K562 (cell line): ENCODE results near the gene HSF4. TPM values are rescaled to one million over a fixed set of nuclear protein-coding genes. Genes with fewer than 3 reads are reported as not detected.

Source experiments
- BCL6 ChIP-seq: fragments of 250-450 bp; sonication (Bioruptor Pico); IDR thresholded peaks from 2 replicates; pipeline ENCODE4 v1.4.0; 2020
- ESRRA ChIP-seq: fragments of 450-650 bp; IDR thresholded peaks from 2 replicates; pipeline ENCODE4 v1.6.1; 2014; ENCODE audit warnings: low read depth, mild to moderate bottlenecking, moderate library complexity, borderline replicate concordance
- ETV6 ChIP-seq, 3 experiments: fragments of 150-350 bp in 1 of 3; sonication (generic) in 1 of 3; formaldehyde crosslinking in 1 of 3; IDR thresholded peaks; 2 replicates each; pipeline versions ENCODE4 v1.6.1 to v1.8.0; 2014 to 2022; ENCODE audit warnings: borderline replicate concordance in 2 of 3, low read depth in 2 of 3, antibody characterized with exemption in 1 of 3, low read length in 1 of 3, mild to moderate bottlenecking in 1 of 3, missing genetic modification reagents in 1 of 3
- HDAC1 ChIP-seq, 2 experiments: fragments of 450-650 bp; IDR thresholded peaks; 2 replicates each; pipeline ENCODE4 v1.6.1; 2016 to 2017; ENCODE audit warnings: inconsistent platforms in 1 of 2, mild to moderate bottlenecking in 1 of 2, moderate library complexity in 1 of 2
- MYC ChIP-seq, 2 experiments: fragments of 250-450 bp in 1 of 2; sonication (Bioruptor Pico) in 1 of 2; IDR thresholded peaks; 2 replicates each; pipeline versions ENCODE4 v1.5.1 to v1.6.1; 2012 to 2021; ENCODE audit warnings: low read depth in 2 of 2, borderline replicate concordance in 1 of 2, improper control_type of control experiment in 1 of 2, low read length in 1 of 2, mild to moderate bottlenecking in 1 of 2, moderate library complexity in 1 of 2
- NBN ChIP-seq: fragments of 450-650 bp; IDR thresholded peaks from 2 replicates; pipeline ENCODE4 v1.6.1; 2016; ENCODE audit warnings: low read depth, mild to moderate bottlenecking
- POLR2G ChIP-seq: fragments of 200-400 bp; formaldehyde crosslinking; IDR thresholded peaks from 2 replicates; pipeline ENCODE4 v1.6.1; 2017; ENCODE audit warnings: low read depth, mild to moderate bottlenecking, antibody characterized with exemption, low read length, moderate library complexity
- PTBP1 ChIP-seq: fragments of 200-400 bp; formaldehyde crosslinking; IDR thresholded peaks from 2 replicates; pipeline ENCODE4 v1.6.1; 2017; ENCODE audit warnings: low read depth, low read length
- RAD51 ChIP-seq: fragments of 450-650 bp; IDR thresholded peaks from 2 replicates; pipeline ENCODE4 v1.7.1; 2016; ENCODE audit warnings: low read depth, mild to moderate bottlenecking, borderline replicate concordance
- RNF219 ChIP-seq: fragments of 250-450 bp; sonication (Bioruptor Pico); IDR thresholded peaks from 2 replicates; pipeline ENCODE4 v1.5.0; 2022; ENCODE audit warnings: mild to moderate bottlenecking
- SIN3B ChIP-seq: fragments of 450-650 bp; IDR thresholded peaks from 2 replicates; pipeline ENCODE4 v1.6.1; 2017; ENCODE audit warnings: low read depth, mild to moderate bottlenecking, moderate library complexity
- SNIP1 ChIP-seq: fragments of 450-650 bp; IDR thresholded peaks from 2 replicates; pipeline ENCODE4 v1.7.1; 2017; ENCODE audit warnings: low read depth, mild to moderate bottlenecking
- TRIM25 ChIP-seq: fragments of 450-650 bp; IDR thresholded peaks from 2 replicates; pipeline ENCODE4 v1.7.0; 2016; ENCODE audit warnings: borderline replicate concordance
- USF1 ChIP-seq: sonication (generic); formaldehyde crosslinking; IDR thresholded peaks from 2 replicates; pipeline ENCODE4 v1.9.0; 2022; ENCODE audit warnings: mild to moderate bottlenecking, missing genetic modification reagents
- ZBTB5 ChIP-seq: fragments of 450-650 bp; IDR thresholded peaks from 2 replicates; pipeline ENCODE4 v1.6.1; 2017; ENCODE audit warnings: antibody characterized with exemption
- ZC3H11A ChIP-seq: IDR thresholded peaks from 2 replicates; pipeline ENCODE4 v1.6.1; 2012; ENCODE audit warnings: low read depth, low read length, improper control_type of control experiment
- ZHX1 ChIP-seq: fragments of 150-350 bp; conservative IDR thresholded peaks from 2 replicates; pipeline ENCODE4 v1.6.1; 2014; ENCODE audit warnings: low read length
- ZNF282 ChIP-seq: sonication (generic); formaldehyde crosslinking; IDR thresholded peaks from 2 replicates; pipeline ENCODE4 v1.8.1; 2023; ENCODE audit warnings: missing genetic modification reagents
- polyA plus RNA-seq, 8 experiments: library from polyadenylated mRNA; depleted of rRNA in 4 of 8; stranded (reverse) in 5 of 8; unstranded in 3 of 8; fragments of >200 nt; fragmentation: Nextera tagmentation in 2 of 8; fragmentation: Illumina TruSeq in 1 of 8; extraction: Ambion mirVana in 2 of 8; extraction: Trizol in 1 of 8; gene quantifications; 2 replicates each; pipeline versions ENCODE4 v1.2.1 to v1.2.3, GENCODE V29; 2011 to 2014; ENCODE audit warnings: inconsistent platforms in 1 of 8, missing spikeins in 1 of 8
- total RNA-seq, 7 experiments: library from RNA; depleted of rRNA in 6 of 7; stranded (reverse); fragments of >200 nt in 6 of 7; fragmentation: Illumina TruSeq in 2 of 7; extraction: Trizol in 2 of 7; gene quantifications; 2 replicates each; pipeline versions ENCODE4 v1.2.1 to v1.2.3, GENCODE V29; 2011 to 2021; ENCODE audit warnings: low replicate concordance in 1 of 7

The HSF4 gene
- total and polyA plus RNA-seq, 9 of the 15 experiments (the other 6 are each of a cell fraction or from before 2014, with no cell fraction given), result 0.50 to 35.4 (median 8.8) TPM; not detected in 1

- TF ChIP-seq ZNF282, result 0 out of 2 replicates have a peak, but pooled peaks have one; percentile 34
- TF ChIP-seq BCL6 (CRISPR knock-in tag), result no peak
- peak; percentile 77 for TF ChIP-seq POLR2G
- no peak for TF ChIP-seq RAD51
- no peak for TF ChIP-seq TRIM25
- no peak for TF ChIP-seq NBN
- peak; percentile 77 for TF ChIP-seq USF1 (CRISPR knock-in tag)
- no peak for TF ChIP-seq RNF219 (CRISPR knock-in tag)
- no peak for TF ChIP-seq ZC3H11A
- TF ChIP-seq ESRRA, result peak; percentile 11; the same call in 1 of the 2 replicates
- TF ChIP-seq ETV6 (IDR thresholded peaks at IDR 0.05; ENCODE audit: borderline replicate concordance in 1 of 2, low read depth in 2 of 2, low read length in 1 of 2), result no peak
- TF ChIP-seq ETV6 (CRISPR knock-in tag; IDR thresholded peaks at IDR 0.05; ENCODE audit: borderline replicate concordance), result no peak
- peak; percentile 88 for TF ChIP-seq MYC (IDR thresholded peaks at IDR 0.05; ENCODE audit: low read depth, low read length)
- no peak for TF ChIP-seq MYC (CRISPR knock-in tag; IDR thresholded peaks at IDR 0.05; ENCODE audit: borderline replicate concordance, low read depth)
- no peak for TF ChIP-seq SIN3B
- TF ChIP-seq HDAC1 (IDR thresholded peaks at IDR 0.05), result peak in 1 of 2 experiments; percentile 9; a peak in 1 of 4 replicates
- TF ChIP-seq SNIP1, result no peak
- no peak for TF ChIP-seq ZBTB5
- TF ChIP-seq ZHX1, result no peak
- 0 out of 2 replicates have a peak, but pooled peaks have one; percentile 46 for TF ChIP-seq PTBP1
Observed at GRCh38 chr16:67164599-67165061, at the start of gene HSF4 (continued).
